Stomach (tissue), 4 donors: ENCODE data around the gene PSRC1.

Experiments used
- POLR2A ChIP-seq, 4 donors: fragments of 450-650 bp; IDR thresholded peaks; one replicate each; pipeline ENCODE4 v1.6.1; 2016; ENCODE audit warnings: antibody characterized with exemption in 4 of 4, control low read depth in 2 of 4, mild to moderate bottlenecking in 1 of 4, moderate library complexity in 1 of 4
- POLR2AphosphoS5 ChIP-seq, 3 donors: sonication (generic); formaldehyde crosslinking; IDR thresholded peaks; one replicate each; pipeline ENCODE4 v1.6.1; 2016; ENCODE audit warnings: antibody characterized with exemption in 3 of 3
- TF ChIP-seq, protein P1 (sequence below), 7 experiments: fragments of 450-650 bp in 4 of 7; fragments of 200-600 bp in 3 of 7; sonication (generic) in 3 of 7; IDR thresholded peaks; one replicate each; pipeline ENCODE4 v1.5.1; 2016 to 2019; ENCODE audit warnings: antibody characterized with exemption in 7 of 7, control low read depth in 2 of 7, mild to moderate bottlenecking in 1 of 7

DNA sequence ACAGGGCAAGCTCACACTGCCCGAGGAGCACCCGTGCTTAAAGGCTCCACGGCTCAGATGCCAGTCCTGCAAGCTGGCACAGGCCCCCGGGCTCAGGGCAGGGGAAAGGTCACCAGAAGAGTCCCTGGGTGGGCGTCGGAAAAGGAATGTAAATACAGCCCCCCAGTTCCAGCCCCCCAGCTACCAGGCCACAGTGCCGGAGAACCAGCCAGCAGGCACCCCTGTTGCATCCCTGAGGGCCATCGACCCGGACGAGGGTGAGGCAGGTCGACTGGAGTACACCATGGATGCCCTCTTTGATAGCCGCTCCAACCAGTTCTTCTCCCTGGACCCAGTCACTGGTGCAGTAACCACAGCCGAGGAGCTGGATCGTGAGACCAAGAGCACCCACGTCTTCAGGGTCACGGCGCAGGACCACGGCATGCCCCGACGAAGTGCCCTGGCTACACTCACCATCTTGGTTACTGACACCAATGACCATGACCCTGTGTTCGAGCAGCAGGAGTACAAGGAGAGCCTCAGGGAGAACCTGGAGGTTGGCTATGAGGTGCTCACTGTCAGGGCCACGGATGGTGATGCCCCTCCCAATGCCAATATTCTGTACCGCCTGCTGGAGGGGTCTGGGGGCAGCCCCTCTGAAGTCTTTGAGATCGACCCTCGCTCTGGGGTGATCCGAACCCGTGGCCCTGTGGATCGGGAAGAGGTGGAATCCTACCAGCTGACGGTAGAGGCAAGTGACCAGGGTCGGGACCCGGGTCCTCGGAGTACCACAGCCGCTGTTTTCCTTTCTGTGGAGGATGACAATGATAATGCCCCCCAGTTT, 32.3 kb downstream of the PSRC1 start:
- TF ChIP-seq POLR2AphosphoS5 (IDR thresholded peaks at IDR 0.05) = no peak
- no peak for TF ChIP-seq POLR2A (IDR thresholded peaks at IDR 0.05)
- TF ChIP-seq, protein P1, sequence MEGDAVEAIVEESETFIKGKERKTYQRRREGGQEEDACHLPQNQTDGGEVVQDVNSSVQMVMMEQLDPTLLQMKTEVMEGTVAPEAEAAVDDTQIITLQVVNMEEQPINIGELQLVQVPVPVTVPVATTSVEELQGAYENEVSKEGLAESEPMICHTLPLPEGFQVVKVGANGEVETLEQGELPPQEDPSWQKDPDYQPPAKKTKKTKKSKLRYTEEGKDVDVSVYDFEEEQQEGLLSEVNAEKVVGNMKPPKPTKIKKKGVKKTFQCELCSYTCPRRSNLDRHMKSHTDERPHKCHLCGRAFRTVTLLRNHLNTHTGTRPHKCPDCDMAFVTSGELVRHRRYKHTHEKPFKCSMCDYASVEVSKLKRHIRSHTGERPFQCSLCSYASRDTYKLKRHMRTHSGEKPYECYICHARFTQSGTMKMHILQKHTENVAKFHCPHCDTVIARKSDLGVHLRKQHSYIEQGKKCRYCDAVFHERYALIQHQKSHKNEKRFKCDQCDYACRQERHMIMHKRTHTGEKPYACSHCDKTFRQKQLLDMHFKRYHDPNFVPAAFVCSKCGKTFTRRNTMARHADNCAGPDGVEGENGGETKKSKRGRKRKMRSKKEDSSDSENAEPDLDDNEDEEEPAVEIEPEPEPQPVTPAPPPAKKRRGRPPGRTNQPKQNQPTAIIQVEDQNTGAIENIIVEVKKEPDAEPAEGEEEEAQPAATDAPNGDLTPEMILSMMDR (IDR thresholded peaks at IDR 0.05) = no peak
